ENCODE results near the gene TNF.

The TNF gene

DNA sequence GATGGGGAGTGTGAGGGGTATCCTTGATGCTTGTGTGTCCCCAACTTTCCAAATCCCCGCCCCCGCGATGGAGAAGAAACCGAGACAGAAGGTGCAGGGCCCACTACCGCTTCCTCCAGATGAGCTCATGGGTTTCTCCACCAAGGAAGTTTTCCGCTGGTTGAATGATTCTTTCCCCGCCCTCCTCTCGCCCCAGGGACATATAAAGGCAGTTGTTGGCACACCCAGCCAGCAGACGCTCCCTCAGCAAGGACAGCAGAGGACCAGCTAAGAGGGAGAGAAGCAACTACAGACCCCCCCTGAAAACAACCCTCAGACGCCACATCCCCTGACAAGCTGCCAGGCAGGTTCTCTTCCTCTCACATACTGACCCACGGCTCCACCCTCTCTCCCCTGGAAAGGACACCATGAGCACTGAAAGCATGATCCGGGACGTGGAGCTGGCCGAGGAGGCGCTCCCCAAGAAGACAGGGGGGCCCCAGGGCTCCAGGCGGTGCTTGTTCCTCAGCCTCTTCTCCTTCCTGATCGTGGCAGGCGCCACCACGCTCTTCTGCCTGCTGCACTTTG is at the start of gene TNF:
TNF (plus strand) TSS at position 231 of the 567 bp plus-strand sequence; CDS start at position 408, 177 bp downstream.
- peak; percentile 53 for DNase-seq

DNA sequence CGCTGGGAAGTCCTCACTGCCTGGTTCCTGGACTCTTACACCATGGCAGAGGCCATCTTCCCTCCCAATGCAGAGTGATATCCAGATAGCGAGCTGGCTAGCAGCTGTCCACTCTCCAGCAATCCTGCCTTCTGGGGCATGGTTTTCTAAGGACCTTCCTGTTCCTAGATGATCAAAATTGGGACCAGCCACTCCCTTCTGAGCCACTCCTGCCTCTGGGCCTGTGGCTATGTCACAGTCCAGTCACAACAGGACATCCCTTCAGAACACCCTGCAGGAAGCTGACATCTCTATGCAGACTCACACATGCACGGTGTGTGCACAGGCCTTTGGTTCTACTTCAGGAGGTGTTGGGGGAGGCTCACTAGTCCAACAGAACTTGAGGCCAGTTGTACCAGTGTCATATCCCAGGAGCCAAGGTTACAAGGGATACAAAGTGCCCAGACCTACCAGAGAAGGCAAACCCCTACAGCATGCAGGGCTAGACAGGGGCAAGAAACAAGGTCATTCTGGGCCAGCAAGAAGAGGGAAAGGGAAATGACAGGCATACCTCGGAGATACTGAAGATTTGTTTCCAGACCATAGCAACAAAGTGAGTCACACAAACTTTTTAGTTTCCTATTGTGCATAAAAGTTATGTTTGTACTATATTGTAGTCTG is 49.3 kb upstream of the TNF start:
- no peak for DNase-seq

- no peak for DNase-seq
Measured at GRCh38 chr6:31528307-31528777, 47.0 kb upstream of the TNF start.

DNA sequence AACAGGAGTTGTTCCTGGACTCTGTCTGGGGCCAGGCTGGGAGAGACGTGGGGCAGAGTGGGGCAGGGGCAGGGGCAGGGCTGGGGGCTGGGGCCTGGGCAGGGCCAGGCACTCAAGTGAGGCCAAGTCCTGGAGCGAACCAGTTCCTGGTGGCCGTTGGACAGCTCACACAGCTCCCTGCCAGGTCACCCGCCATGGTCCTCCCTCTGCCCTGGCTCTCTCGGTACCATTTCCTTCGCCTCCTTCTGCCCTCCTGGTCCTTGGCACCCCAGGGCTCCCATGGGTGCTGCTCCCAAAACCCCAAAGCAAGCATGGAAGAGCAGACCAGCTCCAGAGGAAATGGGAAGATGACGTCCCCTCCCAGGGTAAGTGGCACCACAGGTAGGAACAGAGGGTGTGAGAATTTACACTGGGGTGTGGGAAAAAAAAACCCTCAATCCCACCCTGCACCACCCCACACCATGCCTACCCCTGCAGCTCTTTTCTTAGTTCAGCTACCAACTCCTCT is 46.5 kb upstream of the TNF start, which contains the start of gene MCCD1:
MCCD1 (plus strand) TSS at position 142 of the 508 bp plus-strand sequence; CDS start at position 195, 53 bp downstream.
- no peak for DNase-seq

DNA sequence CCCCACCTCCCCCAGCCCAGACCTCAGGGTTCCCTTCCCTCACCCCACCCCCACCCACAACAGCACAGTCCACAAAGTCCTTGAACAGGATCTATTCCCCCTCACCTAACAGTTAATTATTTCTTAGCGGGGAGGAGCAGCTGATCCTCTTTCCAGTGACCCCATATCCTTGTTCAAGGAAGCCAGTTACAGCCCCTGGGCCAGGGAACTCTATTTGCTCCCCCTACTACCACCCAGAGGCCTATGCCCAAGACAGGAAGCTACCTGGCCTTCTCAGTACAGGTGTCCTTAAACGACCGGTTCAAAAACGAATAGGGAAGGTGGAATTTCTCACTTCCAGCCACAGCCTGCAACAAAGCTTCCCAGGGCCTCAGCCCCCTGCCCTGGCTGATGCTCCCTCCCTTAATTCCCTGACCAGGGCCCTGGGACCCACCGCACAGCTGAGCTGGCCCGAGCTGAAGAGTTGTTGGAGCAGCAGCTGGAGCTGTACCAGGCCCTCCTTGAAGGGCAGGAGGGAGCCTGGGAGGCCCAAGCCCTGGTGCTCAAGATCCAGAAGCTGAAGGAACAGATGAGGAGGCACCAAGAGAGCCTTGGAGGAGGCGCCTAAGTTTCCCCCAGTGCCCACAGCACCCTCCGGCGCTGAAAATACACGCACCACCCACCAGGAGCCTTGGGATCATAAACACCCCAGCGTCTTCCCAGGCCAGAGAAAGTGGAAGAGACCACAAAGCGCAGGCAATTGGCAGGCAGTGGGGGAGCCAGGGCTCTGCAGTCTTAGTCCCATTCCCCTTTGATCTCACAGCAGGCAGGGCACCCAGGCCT is 45.8 kb upstream of the TNF start:
- no peak for DNase-seq

DNA sequence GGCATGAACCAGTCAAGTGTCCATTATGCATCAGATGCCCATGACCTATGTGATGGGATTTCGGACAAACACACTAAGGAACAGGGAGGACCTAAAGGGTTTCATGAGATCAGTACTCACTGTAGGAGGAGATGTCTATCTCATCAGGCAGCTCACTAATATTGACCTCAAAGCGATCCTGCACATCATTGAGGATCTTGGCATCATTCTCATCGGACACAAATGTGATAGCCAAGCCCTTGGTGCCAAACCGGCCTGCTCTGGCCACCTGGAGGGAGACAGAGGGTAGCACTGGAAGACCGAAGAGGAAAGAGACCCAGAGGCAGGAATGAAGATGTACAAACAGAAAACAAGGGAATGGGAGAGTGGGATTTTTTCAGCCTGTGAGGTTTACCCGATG is 44.7 kb upstream of the TNF start:
- no peak for DNase-seq

DNA sequence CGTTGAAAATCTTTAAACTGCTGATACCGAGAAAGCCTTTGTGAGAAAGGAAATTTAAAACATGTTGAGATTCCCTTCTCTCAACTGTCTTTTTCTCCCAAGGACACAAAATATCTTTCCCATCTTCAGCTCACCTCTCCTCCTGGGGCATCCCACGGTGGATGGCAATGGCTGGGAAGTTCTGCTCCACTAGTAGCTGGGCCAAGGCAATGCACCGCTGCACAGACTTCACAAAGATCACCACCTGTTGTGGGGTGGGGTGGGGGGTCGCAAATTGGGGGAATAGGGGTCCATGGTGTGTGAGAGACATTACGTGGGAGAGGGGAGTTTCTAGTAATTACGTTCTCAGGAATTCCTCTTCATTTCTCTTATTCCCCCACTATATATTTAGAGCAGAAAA is 44.2 kb upstream of the TNF start:
- DNase-seq: no peak

DNA sequence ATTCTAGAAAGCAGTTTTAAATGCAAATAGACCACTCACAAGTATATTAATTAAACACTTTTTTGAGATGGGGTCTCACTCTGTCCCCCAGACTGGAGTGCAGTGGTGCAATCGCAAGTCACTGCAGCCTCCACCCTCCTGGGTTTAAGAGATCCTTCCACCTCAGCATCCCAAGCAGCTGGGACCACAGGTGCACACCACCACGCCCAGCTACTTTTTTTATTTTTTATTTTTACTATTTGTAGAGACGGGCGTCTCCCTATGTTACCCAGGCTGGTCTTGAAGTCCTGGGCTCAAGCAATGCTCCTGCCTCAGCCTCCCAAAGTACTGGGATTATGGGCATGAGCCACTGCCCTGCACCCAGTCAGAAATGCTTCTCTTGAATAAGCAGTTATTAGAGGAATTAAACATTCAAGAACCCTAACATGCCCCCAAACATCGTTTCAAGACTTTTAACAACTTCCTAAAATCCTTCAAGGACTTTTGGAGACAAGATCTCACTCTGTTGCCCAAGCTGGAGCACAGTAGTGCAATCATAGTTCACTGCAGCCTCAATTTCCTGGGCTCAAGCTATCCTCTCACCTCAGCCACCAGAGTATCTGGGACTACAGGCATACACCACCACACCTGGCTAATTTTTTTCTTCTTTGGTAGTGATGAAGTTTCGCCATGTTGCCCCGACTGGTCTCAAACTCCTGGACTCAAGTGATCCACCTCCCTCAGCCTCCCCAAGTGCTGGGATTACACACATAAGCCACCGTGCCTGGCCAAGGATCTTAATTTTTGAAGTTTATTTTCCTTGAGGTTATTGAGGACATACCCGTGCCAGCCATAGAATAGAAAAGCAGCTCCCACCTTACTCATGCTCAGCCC is 43.4 kb upstream of the TNF start:
- DNase-seq: no peak

- DNase-seq: no peak
Measured at GRCh38 chr6:31532644-31533454, 42.5 kb upstream of the TNF start.

- DNase-seq: no peak
Measured at GRCh38 chr6:31533455-31533841, 41.9 kb upstream of the TNF start.

DNA sequence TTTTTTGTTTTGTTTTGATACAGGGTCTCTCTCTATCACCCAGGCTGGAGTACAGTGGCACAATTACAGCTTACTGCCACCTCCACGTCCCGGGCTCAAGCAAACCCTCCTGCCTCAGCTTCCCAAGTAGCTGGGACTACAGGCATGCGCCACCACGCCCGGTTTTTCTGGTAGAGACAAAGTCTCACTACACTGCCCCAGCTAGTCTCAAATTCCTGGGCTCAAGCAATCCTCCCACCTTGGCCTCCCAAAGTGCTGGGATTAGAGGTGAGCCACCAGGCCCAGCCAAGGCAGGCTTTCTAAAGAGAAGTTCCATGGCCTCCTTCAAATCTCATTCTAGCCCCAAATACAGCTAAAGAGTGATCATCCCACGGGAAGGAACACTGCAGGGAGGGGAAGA is 41.4 kb upstream of the TNF start:
- DNase-seq: no peak

DNA sequence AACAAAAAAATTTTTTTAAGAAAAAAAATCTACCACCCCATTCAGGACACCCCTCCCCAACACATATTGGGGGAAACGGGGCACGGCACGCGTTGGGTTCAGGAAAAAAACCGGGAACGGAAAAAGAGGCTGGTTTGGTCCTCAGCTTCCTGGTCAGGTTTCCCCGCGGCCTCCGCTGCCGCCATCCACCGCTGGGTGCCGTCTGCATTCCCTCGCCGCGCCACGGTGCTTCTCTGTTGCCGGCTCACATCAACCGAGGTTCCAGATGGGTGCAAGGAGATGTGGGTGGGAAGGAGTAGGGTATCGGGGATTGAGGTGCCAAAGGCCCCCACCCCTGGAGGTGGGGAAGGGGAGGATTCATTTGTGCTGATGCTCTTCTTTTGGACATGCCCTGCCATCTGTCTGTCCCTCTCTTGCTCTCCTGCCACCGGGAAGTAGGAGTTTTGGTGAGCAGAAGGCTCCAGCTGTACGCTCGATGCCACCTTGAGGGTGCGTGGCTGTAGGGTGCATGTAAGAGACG is 40.8 kb upstream of the TNF start:
- no peak for DNase-seq

- DNase-seq: no peak
Measured at GRCh38 chr6:31535538-31536324, 39.6 kb upstream of the TNF start.

- DNase-seq: no peak
Measured at GRCh38 chr6:31538805-31539400, 36.5 kb upstream of the TNF start.

DNA sequence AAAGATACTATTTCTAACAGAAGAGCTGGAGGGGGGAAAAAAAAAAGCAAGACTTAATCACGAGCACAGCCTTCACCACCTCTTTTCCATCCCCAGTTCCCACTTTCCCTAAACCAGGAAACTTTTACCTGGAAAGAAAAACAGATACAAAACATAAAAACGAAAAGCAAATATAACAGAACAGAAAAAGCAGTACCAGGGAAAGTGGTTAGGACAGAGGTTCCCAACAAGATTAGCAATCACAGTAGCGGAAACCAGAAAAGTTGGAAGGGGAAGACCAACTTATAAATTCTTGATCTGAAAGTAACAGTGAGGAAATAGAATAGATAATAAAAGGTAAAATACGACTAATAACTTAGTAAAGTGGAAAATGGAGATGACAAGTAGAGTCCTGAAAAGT is 34.7 kb upstream of the TNF start:
- DNase-seq: no peak

GRCh38 chr6:31541059-31541657 is 34.2 kb upstream of the TNF start:
- DNase-seq: no peak

- DNase-seq: peak; percentile 78
Measured at GRCh38 chr6:31541658-31542521, 33.5 kb upstream of the TNF start, which contains the start of gene DDX39B. TSS of gene DDX39B (minus strand) at chr6:31542003. CDS start at chr6:31540532, 1,471 bp downstream.

- DNase-seq: no peak
Measured at GRCh38 chr6:31543639-31544038, 31.7 kb upstream of the TNF start.

- DNase-seq: no peak
Measured at GRCh38 chr6:31544676-31545075, 30.7 kb upstream of the TNF start.
